Measurements from ENCODE around the gene CAPN2.
"Not testable (repeated sequence)": the region's sequence is repeated elsewhere in the genome, so short reads cannot be mapped to it uniquely, and the experiment has no call there.

The CAPN2 gene

DNA sequence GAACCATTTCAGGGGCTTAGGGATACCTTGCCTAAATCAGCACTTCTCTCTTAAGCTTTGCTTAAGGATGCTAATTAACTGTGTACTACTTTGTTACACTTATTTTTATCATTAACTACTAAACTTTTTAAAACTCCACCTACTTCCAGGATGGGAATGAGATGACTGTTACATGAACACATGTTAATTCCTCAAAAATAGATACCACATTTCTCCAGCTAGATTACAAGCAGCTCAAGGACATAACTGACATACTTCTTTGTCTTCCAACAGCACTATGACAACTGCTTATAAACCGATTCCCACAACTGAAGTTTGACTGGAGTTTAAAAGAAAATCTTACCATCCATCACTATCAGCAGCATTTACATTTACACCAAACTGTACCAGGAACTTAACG, 79.7 kb downstream of the CAPN2 start:
- DNase-seq (ENCODE audit: low read depth), result no peak

DNA sequence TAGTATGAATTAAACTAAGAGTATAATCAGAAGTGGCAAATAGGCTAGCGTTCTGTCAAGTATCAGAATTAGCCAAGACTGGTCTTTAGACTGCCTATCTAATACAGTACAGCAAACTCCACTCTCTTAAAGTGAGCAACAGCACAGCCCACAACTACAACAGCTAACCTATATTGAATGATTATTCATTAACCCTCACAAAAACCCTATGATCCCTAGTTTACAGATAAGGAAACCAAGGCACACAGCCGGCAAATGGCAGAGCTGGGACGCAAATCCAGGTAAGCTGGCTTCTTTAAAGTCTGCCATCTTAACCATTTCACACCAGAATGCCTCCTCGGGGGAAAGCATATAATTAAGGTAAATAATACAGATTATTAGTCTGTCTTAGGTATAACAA, 81.4 kb downstream of the CAPN2 start:
- no peak for DNase-seq (ENCODE audit: low read depth)

DNA sequence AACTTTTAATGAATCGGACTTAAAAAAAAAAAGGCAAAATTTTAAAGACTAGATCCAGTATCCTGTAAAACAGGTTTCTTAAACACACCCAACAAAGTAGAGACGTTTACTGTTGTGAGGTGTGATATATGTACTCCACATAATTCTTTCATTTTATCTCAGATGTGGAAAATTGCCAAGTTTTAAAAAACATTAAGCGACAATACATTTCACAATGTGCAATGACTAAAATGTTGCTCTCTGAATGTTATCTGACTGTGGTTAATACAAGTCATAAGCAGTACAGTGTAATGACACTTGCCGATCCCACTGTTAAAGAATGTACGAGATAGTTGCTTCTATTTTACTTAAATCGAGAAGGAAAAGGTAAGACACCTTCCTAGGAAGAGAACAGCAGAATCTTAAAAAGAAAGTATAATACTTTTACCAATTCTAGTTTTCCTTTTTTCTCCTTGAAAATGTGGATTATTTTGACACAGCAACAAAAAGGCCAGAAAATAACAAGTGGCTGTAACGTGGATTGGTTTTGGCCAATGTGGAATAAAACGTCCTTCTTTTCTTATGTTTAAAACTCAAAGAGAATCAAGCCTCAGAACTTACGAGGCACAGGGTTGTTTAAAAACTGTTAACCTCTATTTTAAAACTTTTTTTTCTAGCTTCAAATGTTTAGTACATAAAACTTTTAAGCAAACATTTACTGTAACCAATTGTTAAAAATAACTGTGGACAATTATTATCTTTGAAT, 82.0 kb downstream of the CAPN2 start:
- DNase-seq (ENCODE audit: low read depth), result no peak

DNA sequence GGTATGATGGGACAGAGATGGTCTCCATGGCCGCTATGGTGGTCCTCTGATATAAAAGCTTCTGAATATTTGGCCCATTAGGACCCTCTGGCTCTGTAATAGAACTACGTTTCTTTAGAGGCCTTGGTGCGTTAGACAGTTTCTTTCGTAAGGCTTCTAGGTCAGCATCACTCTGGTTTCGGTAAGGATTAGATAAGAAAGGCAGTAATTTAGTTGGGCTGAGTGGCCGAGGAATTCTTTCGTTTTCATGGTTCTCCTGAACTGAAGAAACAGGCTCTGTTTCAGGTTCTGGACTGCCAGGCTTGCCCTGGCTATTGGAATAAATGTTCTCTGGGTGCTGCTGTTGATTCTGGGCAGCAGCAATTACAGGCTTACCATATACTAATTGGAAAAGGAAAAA, 83.9 kb downstream of the CAPN2 start:
- DNase-seq (ENCODE audit: low read depth), result no peak

DNA sequence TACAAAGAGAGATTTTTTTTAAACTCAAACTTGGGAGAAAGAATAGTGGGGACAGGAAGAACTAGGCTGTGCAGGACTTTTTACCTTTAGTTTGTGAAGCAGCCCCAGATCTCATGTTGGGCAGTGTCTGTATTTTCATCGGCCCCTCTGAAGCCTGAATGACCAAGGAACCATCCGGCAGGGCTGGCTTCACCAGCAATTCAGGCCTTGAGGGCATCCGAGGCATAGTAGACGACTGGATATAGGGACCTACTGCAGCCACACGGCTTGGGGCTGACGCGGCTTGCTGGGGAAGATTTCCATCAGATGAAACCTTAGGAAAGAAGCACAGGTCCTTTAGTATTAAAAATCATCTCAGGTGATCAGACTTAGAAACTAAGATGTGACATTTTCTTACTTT, 89.7 kb downstream of the CAPN2 start:
- DNase-seq (ENCODE audit: low read depth), result no peak

DNA sequence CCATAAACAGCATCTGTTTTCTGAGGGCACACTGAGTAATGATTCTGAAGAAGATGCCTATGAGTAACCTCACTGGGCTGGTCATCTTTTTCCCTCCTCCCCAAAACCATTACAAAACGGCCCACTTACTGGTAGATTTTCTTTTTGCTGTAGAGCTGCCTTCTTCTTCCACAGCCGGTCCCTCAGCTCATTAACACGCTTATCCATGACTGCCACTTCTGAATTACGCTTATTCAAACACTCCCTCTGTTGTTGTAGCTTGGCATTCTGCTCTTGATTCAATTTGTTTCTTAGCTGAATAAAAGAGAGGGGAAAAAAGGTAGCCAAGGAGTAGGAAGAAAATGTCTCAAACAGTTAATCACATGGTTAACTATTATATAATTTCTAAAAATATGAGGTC, 90.3 kb downstream of the CAPN2 start:
- no peak for DNase-seq (ENCODE audit: low read depth)

DNA sequence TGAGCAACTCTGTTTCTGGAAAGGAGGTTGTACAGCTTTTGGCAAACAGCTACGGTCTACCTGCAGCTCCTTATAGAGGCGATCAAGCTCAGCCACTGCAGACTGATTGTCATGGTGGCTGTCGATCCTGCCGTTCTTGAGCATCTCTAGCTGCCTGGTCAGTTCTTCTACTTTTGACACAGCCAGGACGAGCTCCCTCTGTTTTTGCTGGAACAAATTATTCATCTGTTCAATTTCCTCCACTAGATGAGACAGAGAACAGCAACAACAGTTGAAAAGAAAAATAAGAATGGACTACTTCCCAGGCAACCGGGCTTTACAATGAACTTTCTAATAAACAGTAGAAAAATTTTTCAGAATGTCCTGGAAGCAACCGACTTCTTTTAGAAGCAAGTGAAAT, 90.9 kb downstream of the CAPN2 start:
- DNase-seq (ENCODE audit: low read depth), result no peak

DNA sequence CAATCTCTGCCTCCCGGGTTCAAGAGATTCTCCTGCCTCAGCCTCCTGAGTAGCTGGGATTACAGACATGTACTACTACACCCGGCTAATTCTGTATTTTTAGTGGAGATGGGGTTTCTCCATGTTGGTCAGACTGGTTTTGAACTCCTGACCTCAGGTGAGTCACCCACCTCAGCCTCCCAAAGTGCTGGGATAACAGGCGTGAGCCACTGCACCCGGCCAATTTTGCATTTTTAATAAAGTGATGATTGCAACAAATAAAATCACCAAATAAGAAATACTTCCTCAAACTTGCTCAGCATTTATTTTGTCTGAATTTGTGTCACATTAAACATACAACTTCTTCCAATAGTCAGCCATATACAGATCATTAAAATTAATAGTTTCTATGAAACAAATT, 97.6 kb downstream of the CAPN2 start:
- not testable (repeated sequence) for DNase-seq (ENCODE audit: low read depth)

DNA sequence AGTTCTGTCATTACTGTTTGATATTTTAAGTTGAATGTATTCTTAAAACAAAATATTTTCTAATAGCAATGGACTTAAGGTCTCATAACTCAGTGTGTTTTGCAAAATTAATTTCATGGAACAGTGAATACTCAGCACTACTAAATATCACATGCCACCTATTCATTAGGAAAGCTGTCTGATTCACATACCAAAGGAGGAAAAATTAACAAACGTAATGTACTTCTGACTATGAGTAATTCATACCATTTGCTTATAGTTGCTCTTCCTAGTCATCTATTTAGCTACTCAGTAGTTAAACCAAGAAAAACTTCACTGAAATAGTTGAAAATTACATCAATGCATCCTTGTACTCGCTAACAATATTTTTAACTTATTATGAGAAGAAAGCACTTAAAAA, 98.2 kb downstream of the CAPN2 start:
- DNase-seq (ENCODE audit: low read depth), result no peak

DNA sequence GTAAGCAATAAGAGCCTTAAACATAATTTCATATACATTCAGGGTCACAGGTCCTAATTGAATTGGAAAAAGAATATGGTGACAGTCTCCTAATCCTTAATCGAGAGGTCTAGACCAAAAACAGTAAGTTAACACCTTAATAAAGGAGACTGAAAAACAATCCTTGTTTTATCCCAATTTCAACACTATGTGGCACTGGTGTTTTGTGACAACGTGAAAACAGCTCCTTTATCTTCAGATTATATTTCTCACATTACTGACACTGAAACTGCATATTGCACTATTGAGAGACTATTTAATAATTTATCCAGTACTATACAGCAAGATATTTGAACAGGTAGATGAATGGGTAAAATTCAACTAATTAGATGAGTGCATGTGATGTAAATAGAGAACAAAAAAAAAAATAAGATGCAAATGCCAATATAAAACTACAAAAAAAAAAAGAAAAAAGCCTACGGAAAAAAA, 99.3 kb downstream of the CAPN2 start:
- DNase-seq (ENCODE audit: low read depth), result no peak

DNA sequence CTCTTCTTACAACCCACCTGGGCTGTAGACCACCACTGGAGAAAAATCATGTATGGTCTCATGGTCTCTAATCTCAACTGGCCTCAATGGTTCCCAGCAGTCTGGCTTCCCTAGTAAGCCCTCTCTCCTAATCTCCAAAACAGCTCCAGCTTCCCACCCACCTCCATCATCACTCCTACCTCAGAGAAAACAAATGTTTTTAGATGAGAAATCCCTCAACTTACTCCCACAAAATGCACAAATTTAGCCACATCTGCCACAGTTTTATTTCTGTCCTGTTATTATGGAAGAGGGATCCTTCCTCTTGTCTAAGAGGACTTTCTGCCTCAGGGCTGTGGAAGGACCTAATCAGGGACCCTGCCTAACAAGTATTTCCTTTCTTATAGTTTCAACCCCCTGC, 101.3 kb downstream of the CAPN2 start:
- no peak for DNase-seq (ENCODE audit: low read depth)

DNA sequence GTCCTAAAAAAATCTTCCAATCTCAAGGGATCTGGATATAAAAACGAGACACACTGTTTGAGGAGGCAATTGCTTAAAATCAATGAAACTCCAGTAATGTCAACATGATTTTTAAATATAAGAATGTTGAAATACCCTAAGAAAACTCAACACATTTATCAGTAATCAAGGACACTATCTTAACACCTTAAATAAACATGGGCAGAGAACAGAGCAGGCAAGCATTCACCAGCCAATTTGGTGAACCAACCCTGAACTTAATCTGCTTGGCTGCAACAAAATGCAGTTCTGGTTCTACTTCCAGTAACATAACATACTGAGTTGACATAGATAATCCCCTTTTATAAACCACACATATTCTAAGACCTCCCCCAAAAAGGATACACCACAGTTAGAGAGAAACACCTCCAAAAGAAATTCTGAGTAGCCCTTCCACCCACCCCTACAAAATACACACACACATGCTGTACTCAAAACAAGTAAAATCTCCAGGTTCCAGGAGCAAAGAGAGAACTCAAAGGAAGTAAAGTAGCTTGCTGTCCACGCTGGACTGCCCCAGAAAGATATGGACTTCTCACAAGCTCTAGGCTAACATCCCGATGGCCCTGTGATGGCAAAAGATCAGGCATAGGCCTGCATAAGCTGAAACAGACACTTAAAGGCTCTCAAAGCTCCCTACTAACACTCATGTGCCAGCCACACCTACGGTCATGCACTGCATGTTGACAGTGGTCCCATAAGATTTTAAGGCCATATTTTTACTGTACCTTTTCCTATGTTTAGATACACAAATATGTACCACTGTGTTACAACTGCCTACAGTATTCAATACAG, 102.9 kb downstream of the CAPN2 start:
- no peak for DNase-seq (ENCODE audit: low read depth)

DNA sequence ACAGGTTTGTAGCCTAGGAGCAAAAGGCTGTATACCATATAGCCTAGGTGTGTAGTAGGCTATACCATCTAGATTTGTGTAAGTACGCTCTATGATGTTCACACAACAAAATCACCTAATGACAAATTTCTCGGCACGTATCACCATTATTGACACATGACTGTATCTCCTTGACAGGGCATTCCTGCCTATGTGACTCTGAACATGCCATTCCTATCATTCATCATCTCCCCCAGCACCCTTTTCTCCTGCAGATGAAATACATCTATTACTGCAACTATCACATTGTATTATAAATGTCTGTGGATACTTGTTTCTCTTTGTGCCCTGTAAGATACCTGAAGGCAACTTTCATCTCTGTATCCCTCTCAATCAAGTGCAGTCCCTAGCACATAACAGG, 103.5 kb downstream of the CAPN2 start:
- no peak for DNase-seq (ENCODE audit: low read depth)

DNA sequence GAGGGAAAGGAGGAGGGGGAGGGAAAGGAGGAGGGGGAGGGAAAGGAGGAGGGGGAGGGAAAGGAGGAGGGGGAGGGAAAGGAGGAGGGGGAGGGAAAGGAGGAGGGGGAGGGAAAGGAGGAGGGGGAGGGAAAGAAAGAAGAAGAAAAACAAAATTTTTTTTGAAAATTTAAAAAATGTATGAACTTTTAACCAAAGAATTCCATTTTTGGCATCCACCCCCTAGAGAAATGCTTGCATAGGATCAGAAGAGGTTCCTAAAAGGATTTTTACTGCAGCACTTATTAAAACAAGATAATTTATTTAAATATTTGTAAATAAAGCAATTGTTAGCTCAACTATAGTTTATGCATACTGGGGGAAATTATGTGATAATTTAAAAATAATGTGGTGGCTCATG, 104.9 kb downstream of the CAPN2 start:
- DNase-seq (ENCODE audit: low read depth), result not testable (repeated sequence)

DNA sequence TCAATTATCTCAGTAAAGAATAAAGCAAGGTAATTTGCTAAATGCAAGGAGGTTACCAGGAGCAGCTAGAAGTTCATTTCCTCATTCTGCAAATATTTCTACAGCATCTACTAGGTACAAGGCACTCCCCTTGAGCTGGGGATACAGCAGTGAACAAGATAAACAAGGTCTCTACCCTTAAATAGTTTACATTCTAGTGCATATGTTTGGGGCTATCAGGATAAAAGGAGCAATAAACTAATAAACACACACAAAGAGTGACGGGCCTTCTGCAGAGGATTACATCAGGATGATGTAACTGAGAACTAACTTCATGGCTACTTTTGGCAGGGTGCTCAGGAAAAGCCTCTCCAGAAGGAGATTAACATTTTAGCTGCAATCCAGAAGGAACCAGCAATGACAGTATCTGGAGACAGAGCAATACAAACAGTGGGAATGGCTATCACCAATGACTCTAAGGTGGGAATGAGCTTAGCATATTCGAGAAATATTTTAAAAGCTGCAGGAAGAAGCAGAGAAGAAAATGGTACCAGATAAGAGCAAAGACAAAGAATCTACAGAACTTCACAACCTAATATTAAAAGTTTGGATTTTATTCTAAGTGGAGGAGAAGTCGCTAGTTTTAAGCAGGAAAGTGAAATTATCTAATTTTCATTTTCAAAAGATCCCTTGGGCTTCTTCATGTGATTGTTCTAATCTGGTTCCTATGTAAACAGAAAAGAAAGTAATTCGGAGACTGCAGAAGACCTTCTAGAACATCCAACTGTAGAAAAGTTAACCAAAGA, 107.6 kb downstream of the CAPN2 start:
- no peak for DNase-seq (ENCODE audit: low read depth)

DNA sequence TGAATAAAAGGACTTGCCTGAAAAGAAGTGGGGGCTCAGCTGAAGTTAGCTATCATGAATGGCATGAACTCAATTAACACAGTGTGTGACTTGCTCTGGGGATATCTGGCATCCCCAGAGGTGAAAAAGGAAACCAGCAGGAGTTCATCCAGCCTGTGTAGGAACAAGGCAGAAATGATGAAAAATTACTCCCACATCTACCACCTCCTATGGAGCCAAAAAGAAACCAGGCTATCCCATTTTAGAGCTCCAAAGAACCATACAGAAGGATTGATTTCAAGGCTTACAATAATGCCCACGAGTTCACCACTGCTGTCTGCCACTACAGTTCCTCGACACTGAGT, 108.1 kb downstream of the CAPN2 start:
- DNase-seq (ENCODE audit: low read depth), result no peak

DNA sequence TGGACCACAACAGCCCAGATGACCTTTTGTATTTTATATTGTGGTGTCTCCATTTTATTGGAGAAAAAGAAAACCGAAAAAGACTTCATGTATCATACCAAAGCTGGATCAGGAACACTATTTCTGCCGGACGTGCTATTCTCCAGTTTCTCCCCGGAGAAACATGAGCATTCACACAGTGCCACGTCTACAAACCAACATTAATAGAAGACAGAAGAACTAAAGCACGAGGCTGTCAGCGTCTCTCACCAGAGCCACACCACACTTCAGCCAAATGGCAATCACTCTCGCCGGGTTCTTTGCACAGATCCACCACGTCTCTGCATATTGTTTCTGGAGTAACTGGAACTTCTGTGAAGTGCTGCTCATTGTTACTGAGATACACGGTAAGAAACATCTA, 108.6 kb downstream of the CAPN2 start:
- no peak for DNase-seq (ENCODE audit: low read depth)

DNA sequence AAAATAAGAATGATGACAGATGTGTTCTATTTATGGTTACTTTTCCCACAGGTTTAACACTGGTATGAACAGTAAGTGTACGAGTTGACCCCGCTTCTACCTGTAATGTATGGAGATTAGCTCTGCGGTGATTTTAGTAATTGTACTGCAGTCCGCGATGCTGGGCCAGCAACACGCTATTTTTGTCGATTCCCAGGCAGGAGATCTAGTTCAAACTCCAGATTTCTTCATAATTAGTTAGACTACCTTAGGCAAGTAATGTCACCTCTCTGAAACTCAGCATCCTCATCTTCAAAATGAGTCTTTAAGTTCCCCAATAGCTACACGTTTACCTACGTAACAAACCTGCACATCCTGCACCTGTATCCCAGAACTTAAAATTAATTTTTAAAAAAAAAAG, 111.9 kb downstream of the CAPN2 start:
- DNase-seq (ENCODE audit: low read depth), result no peak

DNA sequence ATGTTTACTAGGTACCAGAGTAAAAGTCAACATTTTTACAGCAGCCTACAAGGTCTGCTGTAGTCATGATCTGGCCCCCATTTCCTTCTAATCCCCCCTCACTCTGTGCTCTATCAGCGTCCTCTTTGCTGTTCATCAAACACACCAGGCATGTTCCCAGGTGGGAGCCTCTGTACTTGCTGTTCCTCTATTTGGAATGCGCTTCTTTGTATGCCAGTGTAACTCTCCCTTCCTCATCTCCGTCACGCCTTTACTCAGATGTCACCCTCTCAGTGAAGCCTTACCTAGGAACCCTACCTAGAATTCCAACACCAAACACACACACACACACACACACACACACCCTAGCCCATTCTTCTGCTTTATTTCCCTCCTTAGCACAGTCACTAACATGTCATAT, 112.4 kb downstream of the CAPN2 start:
- DNase-seq (ENCODE audit: low read depth), result no peak
